ENCODE results near the gene SAMD3. TPM values are rescaled to one million over a fixed set of nuclear protein-coding genes. Genes with fewer than 3 reads are reported as not detected.

SAMD3 gene
- polyA plus RNA-seq, 1 of the 3 experiments (the other 2 are of a cell fraction), result 16.0 TPM

DNA sequence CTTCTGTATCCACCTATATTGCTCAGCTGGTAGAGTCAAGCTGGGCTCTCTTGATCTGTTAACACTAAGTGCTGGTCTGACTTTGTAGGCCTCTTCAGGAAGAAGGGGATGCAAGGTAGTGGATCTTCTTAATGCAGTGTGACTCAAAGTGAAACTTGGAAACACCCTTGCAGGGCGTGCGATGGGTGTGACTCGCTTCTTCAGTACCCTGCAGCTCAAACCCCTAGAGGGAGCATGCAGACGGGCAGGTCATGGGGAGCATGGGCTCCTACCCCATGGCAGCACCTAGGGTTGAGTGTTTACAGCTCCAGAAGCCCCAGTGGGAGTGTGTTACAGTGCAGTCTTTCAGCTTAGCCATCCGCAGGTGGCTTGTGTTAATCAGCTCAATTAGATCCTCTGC is 757 bp upstream of the SAMD3 start:
- Histone ChIP-seq H3K4me3 (ENCODE audit: low read depth in 2 of 2, low read length in 1 of 2) (no peak overlapping the region), H3K79me2 (ENCODE audit: insufficient read depth) (no peaks in the 10 kb centered on the region), H3F3A (replicated peaks; ENCODE audit: insufficient read depth) (peaks cover 2% of the 10 kb centered on the region), H3K4me2 (no peak overlapping the region), H3K36me3 (replicated peaks in 1 of 2; ENCODE audit: control insufficient read depth in 1 of 2, insufficient read depth in 2 of 2, low read length in 1 of 2) (peaks cover 0 to 9% of the 10 kb centered on the region in 2 experiments), H3K4me1 (ENCODE audit: control insufficient read depth in 1 of 2, insufficient read depth in 2 of 2, low read depth in 1 of 2, low read length in 1 of 2) (no peaks in the 10 kb centered on the region), H3K9me3 (no peaks in the 10 kb centered on the region), H3K27me3 (ENCODE audit: insufficient read depth) (no peaks in the 10 kb centered on the region), H4K20me1 (ENCODE audit: insufficient read depth) (no peaks in the 10 kb centered on the region), H3K9ac (no peak overlapping the region), H2AFZ (ENCODE audit: low read depth) (no peak overlapping the region), H3K27ac (ENCODE audit: low read depth in 2 of 2, low read length in 1 of 2) (no peak overlapping the region), H3K9me2 (no peaks in the 10 kb centered on the region)
- CTCF ChIA-PET, result no interaction called here
- no peak for TF ChIP-seq MXI1 (IDR thresholded peaks at IDR 0.05; ENCODE audit: low read depth, low read length)
- no peak for TF ChIP-seq MEF2A (IDR thresholded peaks at IDR 0.05; ENCODE audit: borderline replicate concordance, low read depth)
- TF ChIP-seq TEAD4 (IDR thresholded peaks at IDR 0.05; ENCODE audit: borderline replicate concordance, insufficient read depth), result no peak
- TF ChIP-seq, protein P1, sequence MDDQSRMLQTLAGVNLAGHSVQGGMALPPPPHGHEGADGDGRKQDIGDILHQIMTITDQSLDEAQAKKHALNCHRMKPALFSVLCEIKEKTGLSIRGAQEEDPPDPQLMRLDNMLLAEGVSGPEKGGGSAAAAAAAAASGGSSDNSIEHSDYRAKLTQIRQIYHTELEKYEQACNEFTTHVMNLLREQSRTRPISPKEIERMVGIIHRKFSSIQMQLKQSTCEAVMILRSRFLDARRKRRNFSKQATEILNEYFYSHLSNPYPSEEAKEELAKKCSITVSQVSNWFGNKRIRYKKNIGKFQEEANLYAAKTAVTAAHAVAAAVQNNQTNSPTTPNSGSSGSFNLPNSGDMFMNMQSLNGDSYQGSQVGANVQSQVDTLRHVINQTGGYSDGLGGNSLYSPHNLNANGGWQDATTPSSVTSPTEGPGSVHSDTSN (IDR thresholded peaks at IDR 0.05), result no peak
- no peak for TF ChIP-seq EP300 (IDR thresholded peaks at IDR 0.05; ENCODE audit: borderline replicate concordance in 1 of 2, low read depth in 1 of 2, low read length in 1 of 2)
- DNase-seq, result no peak
- 66% methylated on average over 5 of the region's 5 CpGs for WGBS (ENCODE audit: low lambda C conversion rate)
- POLR2A ChIA-PET, result no interaction called here

GRCh38 chr6:130218134-130218533 is 4.6 kb downstream of the SAMD3 start:
- H3K27ac ChIP-seq (ENCODE audit: low read depth in 2 of 2, low read length in 1 of 2), result no peak overlapping the region
- H3K9ac ChIP-seq, result no peak overlapping the region
- no peaks in the 10 kb centered on the region for H3K79me2 ChIP-seq (ENCODE audit: insufficient read depth)
- TF ChIP-seq EZH2phosphoT487 (IDR thresholded peaks at IDR 0.05; ENCODE audit: borderline replicate concordance, low read depth), result no peak
- no peak for TF ChIP-seq EP300 (IDR thresholded peaks at IDR 0.05; ENCODE audit: borderline replicate concordance in 1 of 2, low read depth in 1 of 2, low read length in 1 of 2)
- TF ChIP-seq YY1 (IDR thresholded peaks at IDR 0.05; ENCODE audit: low read depth), result no peak
- TF ChIP-seq JUND (IDR thresholded peaks at IDR 0.05), result no peak
- H3K4me1 ChIP-seq (ENCODE audit: control insufficient read depth in 1 of 2, insufficient read depth in 2 of 2, low read depth in 1 of 2, low read length in 1 of 2), result no peaks in the 10 kb centered on the region
- no peaks in the 10 kb centered on the region for H3K27me3 ChIP-seq (ENCODE audit: insufficient read depth)
- ChIA-PET POLR2A (no interaction called here), CTCF (no interaction called here)
- H4K20me1 ChIP-seq (ENCODE audit: insufficient read depth), result no peaks in the 10 kb centered on the region
- H3K4me3 ChIP-seq (ENCODE audit: low read depth in 2 of 2, low read length in 1 of 2), result no peak overlapping the region
- no peak overlapping the region for H2AFZ ChIP-seq (ENCODE audit: low read depth)
- H3K9me2 ChIP-seq, result no peaks in the 10 kb centered on the region
- no peak overlapping the region for H3K4me2 ChIP-seq
- 90% methylated on average over 8 of the region's 8 CpGs for WGBS (ENCODE audit: low lambda C conversion rate)
- DNase-seq, result no peak
- peaks cover 5% of the 10 kb centered on the region for H3F3A ChIP-seq (replicated peaks; ENCODE audit: insufficient read depth)
- no peaks in the 10 kb centered on the region for H3K9me3 ChIP-seq
- peaks cover 0 to 12% of the 10 kb centered on the region in 2 experiments for H3K36me3 ChIP-seq (replicated peaks in 1 of 2; ENCODE audit: control insufficient read depth in 1 of 2, insufficient read depth in 2 of 2, low read length in 1 of 2)

- DNase-seq, result no peak
- Histone ChIP-seq H3K9me3 (no peaks in the 10 kb centered on the region), H3K4me1 (ENCODE audit: control insufficient read depth in 1 of 2, insufficient read depth in 2 of 2, low read depth in 1 of 2, low read length in 1 of 2) (no peaks in the 10 kb centered on the region), H2AFZ (ENCODE audit: low read depth) (no peak overlapping the region), H3K4me2 (no peak overlapping the region), H3K9me2 (no peaks in the 10 kb centered on the region), H3K27me3 (ENCODE audit: insufficient read depth) (no peaks in the 10 kb centered on the region), H3K27ac (ENCODE audit: low read depth in 2 of 2, low read length in 1 of 2) (no peak overlapping the region), H3K36me3 (replicated peaks in 1 of 2; ENCODE audit: control insufficient read depth in 1 of 2, insufficient read depth in 2 of 2, low read length in 1 of 2) (peaks cover 0 to 6% of the 10 kb centered on the region in 2 experiments), H3F3A (replicated peaks; ENCODE audit: insufficient read depth) (peaks cover 5% of the 10 kb centered on the region), H3K4me3 (ENCODE audit: low read depth in 2 of 2, low read length in 1 of 2) (no peak overlapping the region), H4K20me1 (ENCODE audit: insufficient read depth) (no peaks in the 10 kb centered on the region), H3K9ac (no peak overlapping the region), H3K79me2 (ENCODE audit: insufficient read depth) (no peaks in the 10 kb centered on the region)
- POLR2A ChIA-PET, result no interaction called here
- 62% methylated on average over 4 of the region's 4 CpGs for WGBS (ENCODE audit: low lambda C conversion rate)
- CTCF ChIA-PET, result no interaction called here
- TF ChIP-seq, protein P2, sequence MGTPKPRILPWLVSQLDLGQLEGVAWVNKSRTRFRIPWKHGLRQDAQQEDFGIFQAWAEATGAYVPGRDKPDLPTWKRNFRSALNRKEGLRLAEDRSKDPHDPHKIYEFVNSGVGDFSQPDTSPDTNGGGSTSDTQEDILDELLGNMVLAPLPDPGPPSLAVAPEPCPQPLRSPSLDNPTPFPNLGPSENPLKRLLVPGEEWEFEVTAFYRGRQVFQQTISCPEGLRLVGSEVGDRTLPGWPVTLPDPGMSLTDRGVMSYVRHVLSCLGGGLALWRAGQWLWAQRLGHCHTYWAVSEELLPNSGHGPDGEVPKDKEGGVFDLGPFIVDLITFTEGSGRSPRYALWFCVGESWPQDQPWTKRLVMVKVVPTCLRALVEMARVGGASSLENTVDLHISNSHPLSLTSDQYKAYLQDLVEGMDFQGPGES (IDR thresholded peaks at IDR 0.05; ENCODE audit: low read depth, low read length), result no peak
- TF ChIP-seq TCF12 (IDR thresholded peaks at IDR 0.05) (no peak), POLR2AphosphoS5 (IDR thresholded peaks at IDR 0.05; ENCODE audit: low read depth, low read length) (no peak), MXI1 (IDR thresholded peaks at IDR 0.05; ENCODE audit: low read depth, low read length) (no peak), TAF1 (IDR thresholded peaks at IDR 0.05; ENCODE audit: borderline replicate concordance, low read depth, low read length) (no peak), ELF1 (IDR thresholded peaks at IDR 0.05) (no peak), CHD2 (IDR thresholded peaks at IDR 0.05; ENCODE audit: low read length, partially characterized antibody) (no peak), CTCF (IDR thresholded peaks at IDR 0.05) (no peak), EP300 (IDR thresholded peaks at IDR 0.05; ENCODE audit: borderline replicate concordance in 1 of 2, low read depth in 1 of 2, low read length in 1 of 2) (no peak), GABPA (IDR thresholded peaks at IDR 0.05; ENCODE audit: low read depth) (no peak), FOXM1 (IDR thresholded peaks at IDR 0.05; ENCODE audit: low read depth) (no peak), RXRA (IDR thresholded peaks at IDR 0.05; ENCODE audit: borderline replicate concordance, low read depth) (no peak), RAD21 (IDR thresholded peaks at IDR 0.05; ENCODE audit: low read length) (no peak)
Measured at GRCh38 chr6:130216620-130217019, 6.1 kb downstream of the SAMD3 start.
